Measurements from ENCODE around the gene TAF11L2. TPM values are rescaled to one million over a fixed set of nuclear protein-coding genes. Genes with fewer than 3 reads are reported as not detected.
"Not testable (repeated sequence)": the region's sequence is repeated elsewhere in the genome, so short reads cannot be mapped to it uniquely, and the experiment has no call there.

TAF11L2 gene
- polyA plus RNA-seq, 2 of the 4 experiments (the other 2 are of a cell fraction) = not detected

DNA sequence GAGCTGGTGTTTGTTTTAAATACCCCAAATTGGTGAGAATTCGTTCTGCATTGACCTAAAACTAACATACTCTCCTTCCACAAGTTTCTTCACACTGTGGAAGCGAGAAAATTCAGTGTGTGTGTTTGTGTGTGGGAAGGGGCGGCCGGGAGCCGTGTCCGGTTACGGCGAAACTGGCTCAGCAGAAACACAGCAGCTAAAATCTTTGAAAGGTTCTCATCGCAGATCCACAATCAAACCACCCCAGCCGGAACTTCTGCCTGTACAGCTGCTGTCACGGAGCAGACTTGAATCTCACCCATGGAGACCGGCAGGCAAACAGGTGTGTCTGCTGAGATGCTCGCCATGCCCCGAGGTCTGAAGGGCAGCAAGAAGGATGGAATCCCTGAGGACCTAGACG is 23.5 kb downstream of the TAF11L2 start, which contains the start of gene TAF11L4:
Gene TAF11L4, plus strand, starts transcription at position 301 of the 400 bp plus-strand sequence.
- POLR2A ChIA-PET; H3K4me3 ChIP-seq; H3K4me1 ChIP-seq; CTCF ChIA-PET; DNase-seq (ENCODE audit: low read depth in 1 of 2, low spot score in 1 of 2); ATAC-seq; H3K9me3 ChIP-seq; H3K4me2 ChIP-seq; FAIRE-seq; H3K27ac ChIP-seq: not testable (repeated sequence)
- WGBS (ENCODE audit: missing lambda C conversion rate) = no CpG with 5 or more reads among the region's 15 CpGs

DNA sequence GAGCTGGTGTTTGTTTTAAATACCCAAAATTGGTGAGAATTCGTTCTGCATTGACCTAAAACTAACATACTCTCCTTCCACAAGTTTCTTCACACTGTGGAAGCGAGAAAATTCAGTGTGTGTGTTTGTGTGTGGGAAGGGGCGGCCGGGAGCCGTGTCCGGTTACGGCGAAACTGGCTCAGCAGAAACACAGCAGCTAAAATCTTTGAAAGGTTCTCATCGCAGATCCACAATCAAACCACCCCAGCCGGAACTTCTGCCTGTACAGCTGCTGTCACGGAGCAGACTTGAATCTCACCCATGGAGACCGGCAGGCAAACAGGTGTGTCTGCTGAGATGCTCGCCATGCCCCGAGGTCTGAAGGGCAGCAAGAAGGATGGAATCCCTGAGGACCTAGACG is 26.9 kb downstream of the TAF11L2 start, which contains the start of gene TAF11L5:
Gene TAF11L5, plus strand, starts transcription at position 301 of the 400 bp plus-strand sequence.
- FAIRE-seq; DNase-seq (ENCODE audit: low read depth in 1 of 2, low spot score in 1 of 2); H3K27ac ChIP-seq; POLR2A ChIA-PET; H3K4me1 ChIP-seq; H3K4me3 ChIP-seq; CTCF ChIA-PET; H3K4me2 ChIP-seq; H3K9me3 ChIP-seq; ATAC-seq: not testable (repeated sequence)
- WGBS (ENCODE audit: missing lambda C conversion rate) = no CpG with 5 or more reads among the region's 15 CpGs

DNA sequence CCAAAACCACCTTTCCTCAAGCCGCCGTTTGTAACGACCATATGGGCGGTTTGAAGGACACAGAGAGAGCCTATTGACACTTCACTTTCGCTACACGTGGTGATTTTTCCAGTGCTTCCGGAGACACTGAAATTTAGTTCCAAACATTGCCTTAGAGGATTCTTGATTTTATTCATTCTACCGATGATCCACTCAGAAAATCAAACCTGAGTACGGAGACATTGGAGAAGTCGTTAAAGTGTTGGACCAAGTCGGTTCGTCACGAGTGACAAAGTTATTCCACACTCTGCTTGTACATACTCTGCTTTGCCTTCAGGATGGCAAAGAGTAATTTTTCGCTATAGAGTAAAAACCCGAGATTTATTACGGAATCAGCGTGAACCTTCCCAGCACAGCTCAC is 28.5 kb downstream of the TAF11L2 start:
- ATAC-seq; H3K4me3 ChIP-seq; H3K4me2 ChIP-seq; CTCF ChIA-PET; H3K27ac ChIP-seq; DNase-seq (ENCODE audit: low read depth in 1 of 2, low spot score in 1 of 2); FAIRE-seq; H3K9me3 ChIP-seq; H3K4me1 ChIP-seq; POLR2A ChIA-PET: not testable (repeated sequence)
- WGBS (ENCODE audit: missing lambda C conversion rate) = 87% methylated on average over 13 of the region's 17 CpGs

DNA sequence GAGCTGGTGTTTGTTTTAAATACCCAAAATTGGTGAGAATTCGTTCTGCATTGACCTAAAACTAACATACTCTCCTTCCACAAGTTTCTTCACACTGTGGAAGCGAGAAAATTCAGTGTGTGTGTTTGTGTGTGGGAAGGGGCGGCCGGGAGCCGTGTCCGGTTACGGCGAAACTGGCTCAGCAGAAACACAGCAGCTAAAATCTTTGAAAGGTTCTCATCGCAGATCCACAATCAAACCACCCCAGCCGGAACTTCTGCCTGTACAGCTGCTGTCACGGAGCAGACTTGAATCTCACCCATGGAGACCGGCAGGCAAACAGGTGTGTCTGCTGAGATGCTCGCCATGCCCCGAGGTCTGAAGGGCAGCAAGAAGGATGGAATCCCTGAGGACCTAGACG is 30.3 kb downstream of the TAF11L2 start, which contains the start of gene TAF11L6:
Gene TAF11L6, plus strand, starts transcription at position 301 of the 400 bp plus-strand sequence.
- FAIRE-seq; CTCF ChIA-PET; H3K27ac ChIP-seq; POLR2A ChIA-PET; H3K9me3 ChIP-seq; H3K4me1 ChIP-seq; ATAC-seq; H3K4me3 ChIP-seq; DNase-seq (ENCODE audit: low read depth in 1 of 2, low spot score in 1 of 2); H3K4me2 ChIP-seq: not testable (repeated sequence)
- no CpG with 5 or more reads among the region's 15 CpGs for WGBS (ENCODE audit: missing lambda C conversion rate)

Small RNA genes within 50 kb of the gene (small RNA-seq; reads per million reads assigned to genes)
- gene AC106774.3 = 0 reads per million in 6 experiments

Other genes starting within 250 kb of the TAF11L2 start
- not detected in 2 replicates for gene TAF11L3, start 20.1 kb downstream of the TAF11L2 start, polyA plus RNA-seq (2011; rRNA removed)
- gene TAF11L3, start 20.1 kb downstream of the TAF11L2 start, polyA plus RNA-seq (2017; fragmentation: RNase III; extraction: RNeasy Plus Mini Kit Qiagen cat#74134 plus additional on column Dnase treatment) = not detected in 3 replicates
- gene TAF11L4, start 23.6 kb downstream of the TAF11L2 start, polyA plus RNA-seq (2011; rRNA removed) = not detected in 2 replicates
- gene TAF11L4, start 23.6 kb downstream of the TAF11L2 start, polyA plus RNA-seq (2017; fragmentation: RNase III; extraction: RNeasy Plus Mini Kit Qiagen cat#74134 plus additional on column Dnase treatment) = not detected in 3 replicates
- gene TAF11L5, start 27.0 kb downstream of the TAF11L2 start, polyA plus RNA-seq (2011; rRNA removed) = not detected in 2 replicates
- gene TAF11L5, start 27.0 kb downstream of the TAF11L2 start, polyA plus RNA-seq (2017; fragmentation: RNase III; extraction: RNeasy Plus Mini Kit Qiagen cat#74134 plus additional on column Dnase treatment) = not detected in 3 replicates
- not detected in 2 replicates for gene TAF11L6, start 30.4 kb downstream of the TAF11L2 start, polyA plus RNA-seq (2011; rRNA removed)
- not detected in 3 replicates for gene TAF11L6, start 30.4 kb downstream of the TAF11L2 start, polyA plus RNA-seq (2017; fragmentation: RNase III; extraction: RNeasy Plus Mini Kit Qiagen cat#74134 plus additional on column Dnase treatment)
- not detected in 2 replicates for gene TAF11L7, start 87.5 kb downstream of the TAF11L2 start, polyA plus RNA-seq (2011; rRNA removed)
- not detected in 3 replicates for gene TAF11L7, start 87.5 kb downstream of the TAF11L2 start, polyA plus RNA-seq (2017; fragmentation: RNase III; extraction: RNeasy Plus Mini Kit Qiagen cat#74134 plus additional on column Dnase treatment)
- not detected in 2 replicates for gene TAF11L8, start 92.7 kb downstream of the TAF11L2 start, polyA plus RNA-seq (2011; rRNA removed)
- not detected in 3 replicates for gene TAF11L8, start 92.7 kb downstream of the TAF11L2 start, polyA plus RNA-seq (2017; fragmentation: RNase III; extraction: RNeasy Plus Mini Kit Qiagen cat#74134 plus additional on column Dnase treatment)
- not detected in 2 replicates for gene TAF11L9, start 96.2 kb downstream of the TAF11L2 start, polyA plus RNA-seq (2011; rRNA removed)
- gene TAF11L9, start 96.2 kb downstream of the TAF11L2 start, polyA plus RNA-seq (2017; fragmentation: RNase III; extraction: RNeasy Plus Mini Kit Qiagen cat#74134 plus additional on column Dnase treatment) = not detected in 3 replicates
- gene TAF11L10, start 99.6 kb downstream of the TAF11L2 start, polyA plus RNA-seq (2011; rRNA removed) = not detected in 2 replicates
- not detected in 3 replicates for gene TAF11L10, start 99.6 kb downstream of the TAF11L2 start, polyA plus RNA-seq (2017; fragmentation: RNase III; extraction: RNeasy Plus Mini Kit Qiagen cat#74134 plus additional on column Dnase treatment)
- gene TAF11L11, start 106.0 kb downstream of the TAF11L2 start, polyA plus RNA-seq (2011; rRNA removed) = 2.2 and 2.8 TPM in 2 replicates
- 0.18 to 0.79 TPM (median 0.39 TPM) in 3 replicates for gene TAF11L11, start 106.0 kb downstream of the TAF11L2 start, polyA plus RNA-seq (2017; fragmentation: RNase III; extraction: RNeasy Plus Mini Kit Qiagen cat#74134 plus additional on column Dnase treatment)
- gene TAF11L12, start 112.2 kb downstream of the TAF11L2 start, polyA plus RNA-seq (2011; rRNA removed) = 0.25 and 0.37 TPM in 2 replicates
- gene TAF11L12, start 112.2 kb downstream of the TAF11L2 start, polyA plus RNA-seq (2017; fragmentation: RNase III; extraction: RNeasy Plus Mini Kit Qiagen cat#74134 plus additional on column Dnase treatment) = 0.15 to 0.21 TPM in 2 of 3 replicates, not detected in the other
- gene TAF11L13, start 133.9 kb downstream of the TAF11L2 start, polyA plus RNA-seq (2011; rRNA removed) = not detected in 2 replicates
- gene TAF11L13, start 133.9 kb downstream of the TAF11L2 start, polyA plus RNA-seq (2017; fragmentation: RNase III; extraction: RNeasy Plus Mini Kit Qiagen cat#74134 plus additional on column Dnase treatment) = not detected in 3 replicates
- 0.14 TPM in 1 of 2 replicates, not detected in the other for gene TAF11L14, start 136.2 kb downstream of the TAF11L2 start, polyA plus RNA-seq (2011; rRNA removed)
- not detected in 3 replicates for gene TAF11L14, start 136.2 kb downstream of the TAF11L2 start, polyA plus RNA-seq (2017; fragmentation: RNase III; extraction: RNeasy Plus Mini Kit Qiagen cat#74134 plus additional on column Dnase treatment)